Prostate gland (tissue), 2 donors: ENCODE measurements around the gene FIBCD1.

Experiments used
- POLR2A ChIP-seq: fragments of 450-650 bp; IDR thresholded peaks from one replicate; pipeline ENCODE4 v1.6.1; 2016; ENCODE audit warnings: antibody characterized with exemption, mild to moderate bottlenecking
- POLR2AphosphoS5 ChIP-seq: sonication (generic); formaldehyde crosslinking; IDR thresholded peaks from one replicate; pipeline ENCODE4 v1.6.1; 2017; ENCODE audit warnings: antibody characterized with exemption
- TF ChIP-seq, protein P1 (sequence below), 4 experiments: fragments of 200-600 bp in 2 of 4; fragments of 450-650 bp in 2 of 4; sonication (generic) in 2 of 4; IDR thresholded peaks; 1 replicate in 3 of 4; 2 replicates in 1 of 4; pipeline ENCODE4 v1.5.1; 2016 to 2019; ENCODE audit warnings: antibody characterized with exemption in 4 of 4, mild to moderate bottlenecking in 2 of 4, moderate library complexity in 2 of 4

- TF ChIP-seq, protein P1, sequence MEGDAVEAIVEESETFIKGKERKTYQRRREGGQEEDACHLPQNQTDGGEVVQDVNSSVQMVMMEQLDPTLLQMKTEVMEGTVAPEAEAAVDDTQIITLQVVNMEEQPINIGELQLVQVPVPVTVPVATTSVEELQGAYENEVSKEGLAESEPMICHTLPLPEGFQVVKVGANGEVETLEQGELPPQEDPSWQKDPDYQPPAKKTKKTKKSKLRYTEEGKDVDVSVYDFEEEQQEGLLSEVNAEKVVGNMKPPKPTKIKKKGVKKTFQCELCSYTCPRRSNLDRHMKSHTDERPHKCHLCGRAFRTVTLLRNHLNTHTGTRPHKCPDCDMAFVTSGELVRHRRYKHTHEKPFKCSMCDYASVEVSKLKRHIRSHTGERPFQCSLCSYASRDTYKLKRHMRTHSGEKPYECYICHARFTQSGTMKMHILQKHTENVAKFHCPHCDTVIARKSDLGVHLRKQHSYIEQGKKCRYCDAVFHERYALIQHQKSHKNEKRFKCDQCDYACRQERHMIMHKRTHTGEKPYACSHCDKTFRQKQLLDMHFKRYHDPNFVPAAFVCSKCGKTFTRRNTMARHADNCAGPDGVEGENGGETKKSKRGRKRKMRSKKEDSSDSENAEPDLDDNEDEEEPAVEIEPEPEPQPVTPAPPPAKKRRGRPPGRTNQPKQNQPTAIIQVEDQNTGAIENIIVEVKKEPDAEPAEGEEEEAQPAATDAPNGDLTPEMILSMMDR (IDR thresholded peaks at IDR 0.05): no peak
- TF ChIP-seq POLR2A (no peak), POLR2AphosphoS5 (no peak)
Observed at GRCh38 chr9:130975156-130975555, 36.1 kb upstream of the FIBCD1 start.
